SJSA1 (cell line): ENCODE data around the gene TSPAN17. TPM values are rescaled to one million over a fixed set of nuclear protein-coding genes. Genes with fewer than 3 reads are reported as not detected.

Experiments used
- DNase-seq, 2 experiments: peaks; one replicate each; pipeline ENCODE4 v3.0.0-alpha.2; 2015 to 2020; ENCODE audit warnings: low spot score in 2 of 2, low read depth in 1 of 2
- H3K27ac ChIP-seq: fragments of 250-450 bp; sonication (Bioruptor Pico); 2 replicates; pipeline ENCODE4 v1.5.1; 2020; ENCODE audit warnings: mild to moderate bottlenecking, moderate library complexity
- H3K27me3 ChIP-seq: fragments of 250-450 bp; sonication (Bioruptor Pico); replicated peaks from 2 replicates; pipeline ENCODE4 v1.5.1; 2020; ENCODE audit warnings: mild to moderate bottlenecking, moderate library complexity
- H3K36me3 ChIP-seq: fragments of 250-450 bp; sonication (Bioruptor Pico); 2 replicates; pipeline ENCODE4 v1.5.1; 2020; ENCODE audit warnings: mild to moderate bottlenecking
- H3K4me1 ChIP-seq: fragments of 250-450 bp; sonication (Bioruptor Pico); replicated peaks from 2 replicates; pipeline ENCODE4 v1.6.1; 2021; ENCODE audit warnings: mild to moderate bottlenecking
- H3K4me3 ChIP-seq: fragments of 250-450 bp; sonication (Bioruptor Pico); 2 replicates; pipeline ENCODE4 v1.5.1; 2020; ENCODE audit warnings: mild to moderate bottlenecking
- H3K9me3 ChIP-seq: fragments of 250-450 bp; sonication (Bioruptor Pico); replicated peaks from 2 replicates; pipeline ENCODE4 v1.5.1; 2020; ENCODE audit warnings: mild to moderate bottlenecking
- total RNA-seq: library from RNA; depleted of rRNA; stranded (reverse); fragments of >200 nt; shearing (Covaris generic); gene quantifications from 2 replicates; pipeline ENCODE4 v1.2.3, GENCODE V29; 2014

Gene TSPAN17
- total RNA-seq, 1 experiment from 2014 or later = 50.9 TPM

DNA sequence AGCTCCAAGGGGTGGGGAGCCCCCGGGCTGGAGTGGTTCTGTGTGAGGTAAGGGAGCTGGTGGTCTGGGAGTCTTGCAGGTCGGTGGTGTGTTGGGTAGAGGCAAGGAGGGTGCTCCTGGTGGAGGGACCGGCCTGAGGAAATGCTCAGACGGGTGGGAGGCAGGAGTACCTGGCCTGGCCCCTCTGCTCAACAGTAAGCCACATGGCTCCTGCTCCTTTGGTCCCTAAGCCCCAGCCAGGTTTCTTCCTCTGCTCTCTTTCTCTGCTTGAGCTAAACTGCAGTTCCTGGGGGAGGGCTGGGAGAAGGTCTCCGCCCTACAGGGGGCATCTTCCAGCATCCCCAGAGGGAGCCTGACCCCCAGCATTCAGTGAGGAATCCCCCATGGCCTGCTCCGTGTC, 17.2 kb downstream of the TSPAN17 start:
- no peaks in the 10 kb centered on the region for H3K4me1 ChIP-seq
- H3K9me3 ChIP-seq = no peaks in the 10 kb centered on the region
- no peaks in the 10 kb centered on the region for H3K36me3 ChIP-seq
- no peak overlapping the region for H3K4me3 ChIP-seq
- H3K27ac ChIP-seq = no peak overlapping the region
- H3K27me3 ChIP-seq = peaks cover 62% of the 10 kb centered on the region
- no peak for DNase-seq

DNA sequence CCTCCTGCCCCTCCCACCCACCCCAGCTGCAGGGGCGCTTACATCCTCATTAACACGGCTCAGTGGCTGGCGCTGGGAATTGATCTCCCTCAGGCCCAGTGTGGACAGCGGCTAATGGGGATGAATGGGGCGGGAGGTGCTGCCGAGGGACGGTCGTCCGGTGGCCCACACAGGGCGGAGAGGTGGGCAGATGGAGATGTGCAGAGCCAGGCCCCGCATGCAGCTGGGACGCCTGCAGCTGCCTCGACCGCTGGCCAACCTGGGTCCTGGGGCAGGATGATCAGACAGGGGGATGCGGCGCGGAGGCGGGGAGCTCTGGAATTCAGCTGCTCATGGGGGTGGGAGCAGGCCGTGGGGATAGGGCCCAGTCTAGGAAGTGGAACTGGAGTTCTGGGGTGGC, 17.6 kb downstream of the TSPAN17 start:
- Histone ChIP-seq H3K27me3 (peaks cover 66% of the 10 kb centered on the region), H3K4me3 (no peak overlapping the region)
- no peak for DNase-seq

DNA sequence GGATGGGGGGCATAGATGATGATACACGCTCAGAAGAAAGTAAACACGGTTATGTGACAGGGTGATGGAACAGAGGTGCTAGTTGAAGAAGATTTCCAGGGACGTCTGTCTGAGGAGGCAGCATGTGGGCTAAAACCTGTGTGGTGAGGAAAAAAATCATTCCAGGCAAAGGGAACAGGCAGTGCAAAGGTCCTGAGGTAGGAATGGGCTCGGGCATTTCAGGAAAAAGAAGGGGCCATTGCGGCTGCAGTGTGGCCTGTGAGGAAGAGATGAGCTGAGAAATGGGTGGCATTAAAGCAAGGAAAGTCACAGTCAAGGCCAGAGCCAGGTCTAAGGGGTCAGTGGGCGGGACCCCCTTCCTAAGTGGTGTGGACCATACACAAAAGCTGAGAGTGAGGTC, 18.2 kb downstream of the TSPAN17 start:
- H3K4me1 ChIP-seq = no peaks in the 10 kb centered on the region
- H3K4me3 ChIP-seq = no peak overlapping the region
- H3K27ac ChIP-seq = no peak overlapping the region
- no peak for DNase-seq
- H3K27me3 ChIP-seq = peaks cover 72% of the 10 kb centered on the region
- peaks cover 5% of the 10 kb centered on the region; the same call in 1 of the 2 replicates for H3K9me3 ChIP-seq
- H3K36me3 ChIP-seq = no peaks in the 10 kb centered on the region

More for the DNA sequence above, 17.6 kb downstream of the TSPAN17 start:
- Histone ChIP-seq H3K27ac (no peak overlapping the region), H3K9me3 (no peaks in the 10 kb centered on the region), H3K36me3 (no peaks in the 10 kb centered on the region), H3K4me1 (no peaks in the 10 kb centered on the region)

DNA sequence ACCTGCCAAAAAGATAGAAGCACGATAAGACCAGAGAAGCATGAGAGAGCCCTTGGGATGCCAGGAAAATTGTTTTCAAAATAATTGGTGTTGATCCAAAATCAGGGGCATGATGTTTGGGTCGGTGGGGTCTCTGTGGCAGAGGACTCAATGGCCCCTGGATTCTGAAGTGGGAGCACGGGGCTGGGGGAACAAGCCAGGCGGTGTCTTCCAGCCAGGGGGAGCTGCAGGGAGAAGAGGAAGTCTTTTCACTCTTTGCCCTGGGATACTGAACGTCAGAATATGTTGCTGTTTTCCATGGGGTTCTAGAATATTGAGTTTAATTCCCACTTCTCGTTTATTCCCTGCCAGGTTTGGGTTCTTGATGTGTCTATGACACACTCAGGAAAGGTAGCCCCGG, 20.4 kb downstream of the TSPAN17 start:
- H3K27me3 ChIP-seq = peaks cover 81% of the 10 kb centered on the region
- no peak overlapping the region for H3K27ac ChIP-seq
- peaks cover 5% of the 10 kb centered on the region; the same call in 1 of the 2 replicates for H3K9me3 ChIP-seq
- no peaks in the 10 kb centered on the region for H3K36me3 ChIP-seq
- no peak for DNase-seq
- no peak overlapping the region for H3K4me3 ChIP-seq
- H3K4me1 ChIP-seq = no peaks in the 10 kb centered on the region

DNA sequence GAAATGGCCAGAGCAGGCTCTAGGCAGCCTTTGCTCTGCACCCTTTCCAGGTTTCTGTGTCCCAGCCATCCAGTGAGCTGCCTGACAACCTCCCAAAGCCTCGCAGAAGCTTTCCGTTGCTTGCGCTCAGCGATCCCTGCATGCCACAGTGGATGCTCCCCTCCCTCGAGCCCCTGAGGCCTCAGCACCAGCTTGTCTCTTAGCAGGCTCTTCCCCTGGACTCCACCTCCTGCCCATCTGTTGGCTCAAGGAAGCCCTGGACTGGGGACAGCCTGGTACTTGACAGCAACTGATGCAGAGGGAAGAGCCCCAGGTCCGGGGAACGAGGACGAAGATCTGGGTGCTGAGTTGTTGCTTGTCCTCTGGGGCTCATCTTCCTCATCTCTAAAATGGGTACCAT, 23.2 kb downstream of the TSPAN17 start:
- no peak overlapping the region for H3K27ac ChIP-seq
- peaks cover 66% of the 10 kb centered on the region for H3K27me3 ChIP-seq
- H3K9me3 ChIP-seq = peaks cover 5% of the 10 kb centered on the region; the same call in 1 of the 2 replicates
- no peak for DNase-seq
- H3K4me1 ChIP-seq = peaks cover under 1% of the 10 kb centered on the region; the same call in 1 of the 2 replicates
- no peak overlapping the region for H3K4me3 ChIP-seq
- H3K36me3 ChIP-seq = no peaks in the 10 kb centered on the region

DNA sequence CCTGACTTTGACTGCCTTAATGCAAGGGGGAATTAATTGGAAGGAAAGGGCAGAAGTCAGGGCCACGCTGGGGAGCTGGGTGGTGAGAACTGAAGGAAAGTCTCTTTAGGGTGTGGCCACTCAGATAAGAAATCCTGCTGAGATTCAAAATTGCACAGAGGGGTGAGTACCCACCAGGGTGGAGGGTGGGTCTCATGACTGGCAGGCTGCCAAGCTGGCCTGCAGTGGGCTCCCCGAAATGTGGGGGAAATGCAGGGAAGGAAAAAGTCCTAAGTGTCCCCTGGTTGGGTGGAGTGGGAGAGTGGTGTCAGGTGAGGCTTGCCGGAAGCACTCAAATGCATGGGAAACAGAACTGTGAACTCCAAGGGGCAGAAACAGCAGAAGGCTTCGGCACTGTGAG, 24.1 kb downstream of the TSPAN17 start:
- H3K4me3 ChIP-seq = no peak overlapping the region
- H3K4me1 ChIP-seq = peaks cover 10% of the 10 kb centered on the region
- H3K27ac ChIP-seq = no peak overlapping the region
- peaks cover 65% of the 10 kb centered on the region for H3K27me3 ChIP-seq
- H3K9me3 ChIP-seq = peaks cover 5% of the 10 kb centered on the region; the same call in 1 of the 2 replicates
- H3K36me3 ChIP-seq = no peaks in the 10 kb centered on the region
- DNase-seq = no peak

DNA sequence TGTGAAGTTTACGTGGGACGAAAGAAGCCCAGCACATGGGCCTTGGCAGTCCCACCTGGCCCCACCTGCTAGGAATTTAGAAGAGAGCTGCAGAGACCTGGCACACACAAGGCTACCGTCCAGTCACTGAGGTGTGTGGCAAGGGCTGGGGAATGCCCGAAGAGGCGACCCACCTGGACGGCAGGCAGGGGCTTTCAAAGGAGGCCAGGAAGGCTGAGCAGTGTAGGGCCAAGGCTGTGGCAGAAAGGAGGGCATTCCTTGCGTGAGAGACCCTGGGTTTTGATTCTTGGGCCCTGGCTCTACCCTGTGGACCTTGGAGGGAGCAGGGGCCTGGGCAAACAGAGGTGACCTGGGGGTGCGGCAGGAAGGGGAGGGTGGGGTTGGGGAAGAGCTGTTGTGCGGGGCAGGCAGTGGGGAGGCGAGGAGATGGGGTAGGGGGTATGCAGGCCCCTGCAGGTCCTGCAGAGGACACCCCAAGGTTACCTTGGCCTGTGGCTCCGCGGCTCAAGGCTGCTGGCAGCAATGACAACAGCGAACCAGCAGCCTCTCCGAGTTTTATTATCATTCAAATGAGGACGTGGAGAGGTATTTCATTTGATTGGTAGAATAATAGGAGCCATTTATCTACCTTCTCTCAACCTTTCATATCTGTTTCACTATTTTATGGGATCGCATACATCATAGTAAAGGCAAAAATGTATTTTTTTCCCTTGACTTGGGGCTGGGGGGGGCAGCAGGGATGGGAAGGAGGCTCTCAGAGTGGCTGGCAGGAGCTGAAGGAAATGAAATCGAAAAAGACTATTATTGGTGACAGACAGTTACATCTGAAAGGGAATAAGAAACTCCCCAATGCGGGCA, 24.8 kb downstream of the TSPAN17 start:
- H3K9me3 ChIP-seq = peaks cover 5% of the 10 kb centered on the region; the same call in 1 of the 2 replicates
- peaks cover 58% of the 10 kb centered on the region for H3K27me3 ChIP-seq
- H3K36me3 ChIP-seq = no peaks in the 10 kb centered on the region
- no peak overlapping the region for H3K4me3 ChIP-seq
- no peak overlapping the region for H3K27ac ChIP-seq
- DNase-seq = no peak
- peaks cover 14% of the 10 kb centered on the region for H3K4me1 ChIP-seq

DNA sequence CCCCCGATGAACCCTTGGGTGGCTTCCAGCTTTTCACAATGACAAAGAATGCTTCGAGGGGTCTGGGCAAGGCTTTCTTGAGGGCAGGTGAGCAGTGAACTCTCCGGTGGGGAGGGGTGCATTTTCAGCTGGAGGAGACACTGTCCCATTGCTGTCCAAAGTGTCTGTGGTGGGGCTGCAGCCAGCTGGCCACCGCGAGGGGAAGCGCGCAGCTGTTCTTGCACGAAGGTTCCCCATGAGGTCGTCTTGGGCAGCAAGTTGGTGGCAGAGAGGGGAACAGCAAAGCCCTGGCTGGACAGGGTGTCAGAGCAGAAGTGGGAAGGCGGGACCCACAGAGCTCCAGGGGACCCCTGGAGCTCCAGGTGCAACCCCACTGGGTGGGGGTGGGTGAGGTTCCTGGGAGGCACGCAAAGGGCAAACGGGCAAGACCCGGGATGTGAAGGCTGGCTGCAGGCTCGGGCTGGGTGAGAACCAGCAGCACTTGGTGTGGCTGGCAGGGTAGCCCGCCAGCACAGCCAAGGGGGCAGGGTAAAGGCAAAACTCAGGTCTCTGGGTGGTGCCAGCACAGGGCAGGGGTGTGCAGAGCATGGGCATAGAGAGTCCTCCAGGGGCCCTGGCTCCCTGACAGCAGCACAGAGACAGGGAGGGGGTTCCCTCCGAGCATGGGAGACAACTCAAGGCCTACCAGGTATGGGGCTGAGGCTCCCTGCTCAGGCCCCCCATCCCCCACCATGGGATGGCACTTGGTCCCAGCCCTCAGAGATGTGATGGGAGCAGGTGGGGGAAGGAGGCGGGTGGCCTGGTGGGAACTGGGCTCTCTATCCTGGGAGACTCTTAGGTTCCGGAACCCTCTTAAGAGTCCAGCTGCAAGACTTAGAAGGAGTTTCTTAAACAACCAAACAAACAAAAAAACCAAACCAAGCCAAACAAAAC, 26.6 kb downstream of the TSPAN17 start:
- H3K27ac ChIP-seq = no peak overlapping the region
- peaks cover 14% of the 10 kb centered on the region for H3K4me1 ChIP-seq
- H3K9me3 ChIP-seq = peaks cover 5% of the 10 kb centered on the region; the same call in 1 of the 2 replicates
- peaks cover 40% of the 10 kb centered on the region for H3K27me3 ChIP-seq
- H3K4me3 ChIP-seq = no peak overlapping the region
- no peaks in the 10 kb centered on the region for H3K36me3 ChIP-seq
- DNase-seq = no peak

DNA sequence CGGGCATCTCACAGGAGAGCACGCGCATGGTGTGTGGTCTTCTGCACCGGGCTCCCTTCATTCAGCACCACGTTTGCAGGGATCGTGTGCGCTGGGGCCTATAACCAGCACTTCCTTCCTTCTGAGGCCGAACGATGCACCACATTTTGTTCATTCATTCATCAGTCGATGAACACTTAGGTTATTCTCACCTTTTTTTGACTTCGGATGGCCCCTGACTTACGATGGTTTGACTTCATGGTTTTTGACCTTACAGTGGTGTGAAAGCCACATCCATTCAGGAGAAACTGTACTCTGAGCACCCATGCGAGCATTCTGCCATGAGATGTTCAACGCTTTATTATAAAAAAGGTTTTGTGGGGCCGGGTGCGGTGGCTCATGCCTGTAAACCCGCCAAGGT, 27.5 kb downstream of the TSPAN17 start:
- H3K4me3 ChIP-seq = no peak overlapping the region
- no peaks in the 10 kb centered on the region for H3K36me3 ChIP-seq
- DNase-seq = no peak
- peaks cover 14% of the 10 kb centered on the region for H3K4me1 ChIP-seq
- H3K27ac ChIP-seq = no peak overlapping the region
- peaks cover 40% of the 10 kb centered on the region for H3K27me3 ChIP-seq
- peaks cover 5% of the 10 kb centered on the region; the same call in 1 of the 2 replicates for H3K9me3 ChIP-seq

DNA sequence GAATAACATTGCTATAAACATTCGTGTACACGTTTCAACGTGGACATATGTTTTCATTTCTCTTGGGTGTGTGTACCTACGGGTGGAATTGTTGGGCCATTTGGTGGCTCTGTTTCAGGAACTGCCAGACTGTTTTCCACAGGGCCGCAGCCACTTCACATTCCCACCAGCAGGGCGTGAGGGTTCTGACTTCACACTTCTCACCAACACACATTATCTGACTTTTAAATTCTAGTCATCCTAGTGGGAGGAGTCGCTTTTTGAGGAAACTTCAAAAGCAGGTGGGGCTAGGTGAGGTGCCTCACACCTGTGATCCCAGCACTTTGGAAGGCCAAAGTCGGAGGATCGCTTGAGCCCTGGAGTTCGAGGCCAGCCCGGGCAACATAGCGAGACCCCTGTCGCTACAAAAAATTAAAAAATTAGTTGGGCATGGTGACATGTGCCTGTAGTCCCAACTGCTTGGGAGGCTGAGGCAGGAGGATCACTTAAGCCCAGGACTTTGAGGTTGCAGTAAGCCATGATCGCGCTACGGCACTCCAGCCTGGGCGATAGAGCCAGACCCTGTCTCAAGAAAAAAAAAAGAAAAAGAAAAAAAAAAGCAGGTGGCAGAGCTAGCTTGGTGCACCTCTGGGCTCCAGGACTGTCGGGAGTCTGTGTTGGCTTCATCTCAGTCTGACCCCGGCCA, 28.5 kb downstream of the TSPAN17 start:
- no peaks in the 10 kb centered on the region for H3K36me3 ChIP-seq
- no peak overlapping the region for H3K4me3 ChIP-seq
- peaks cover 14% of the 10 kb centered on the region for H3K4me1 ChIP-seq
- no peak for DNase-seq
- H3K9me3 ChIP-seq = no peaks in the 10 kb centered on the region
- H3K27me3 ChIP-seq = peaks cover 43% of the 10 kb centered on the region
- H3K27ac ChIP-seq = no peak overlapping the region

DNA sequence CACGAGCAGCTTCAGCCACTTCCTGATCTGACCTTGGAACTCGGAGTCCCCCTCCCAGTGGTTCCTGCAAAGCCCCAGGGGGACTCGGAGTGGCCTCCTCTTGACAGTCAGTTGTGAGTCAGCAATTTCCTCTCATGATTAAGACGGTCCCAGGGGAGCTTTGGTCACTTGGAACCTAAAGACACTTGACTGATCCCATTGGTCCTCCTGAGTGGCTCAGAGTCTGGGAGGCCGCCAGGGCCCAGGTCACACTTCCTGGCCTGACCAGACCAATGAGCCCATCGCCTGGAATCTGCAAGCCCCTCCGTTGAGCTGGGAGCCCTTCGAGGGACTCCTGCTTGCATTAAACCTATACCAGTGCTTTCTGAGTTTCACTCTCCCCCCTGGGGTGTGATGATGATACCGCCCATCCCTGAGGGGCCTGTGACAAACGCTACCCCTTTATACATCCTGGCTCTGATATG, 29.1 kb downstream of the TSPAN17 start:
- peak; percentile 61 to 81 for DNase-seq
- Histone ChIP-seq H3K4me3 (no peak overlapping the region), H3K9me3 (no peaks in the 10 kb centered on the region), H3K4me1 (peaks cover 14% of the 10 kb centered on the region), H3K27ac (no peak overlapping the region), H3K27me3 (peaks cover 43% of the 10 kb centered on the region), H3K36me3 (no peaks in the 10 kb centered on the region)

DNA sequence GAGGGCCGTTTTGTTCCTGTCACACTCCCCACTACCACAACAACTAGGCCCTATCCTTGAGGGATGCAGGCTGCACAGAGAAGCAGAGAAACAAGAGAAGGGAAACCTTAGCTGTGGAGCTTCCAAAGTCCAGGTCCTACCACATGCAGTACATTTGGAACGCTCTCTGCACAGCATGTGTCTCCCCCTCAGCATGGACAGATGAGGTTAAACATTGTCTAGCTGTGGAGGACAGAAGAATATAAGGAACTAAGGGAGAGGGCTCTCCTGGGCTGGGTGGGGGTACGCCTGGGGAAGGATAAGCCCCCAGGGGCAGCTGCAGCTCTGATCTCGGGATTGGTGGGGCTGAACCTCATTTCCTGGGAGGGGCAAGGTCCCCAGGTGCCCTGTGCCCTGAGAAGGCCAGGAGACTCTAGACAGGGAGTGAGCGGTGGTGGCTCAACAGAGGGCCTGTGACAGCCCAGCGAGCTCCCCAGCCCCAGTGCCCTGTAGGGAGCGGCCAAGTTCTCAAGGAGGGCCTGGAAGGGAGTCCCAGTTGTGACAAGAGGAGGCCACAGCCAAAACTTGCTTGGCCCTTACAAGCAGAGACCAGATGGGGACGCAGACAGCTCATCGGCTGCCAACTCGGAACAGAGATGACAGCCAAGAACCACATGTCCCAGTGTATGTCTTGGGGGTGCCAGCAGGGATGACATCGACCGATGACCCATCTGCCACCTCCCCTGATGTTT, 30.1 kb downstream of the TSPAN17 start:
- no peak for DNase-seq
- Histone ChIP-seq H3K9me3 (no peaks in the 10 kb centered on the region), H3K27ac (no peak overlapping the region), H3K36me3 (no peaks in the 10 kb centered on the region), H3K4me3 (no peak overlapping the region), H3K27me3 (peaks cover 45% of the 10 kb centered on the region), H3K4me1 (peaks cover 14% of the 10 kb centered on the region)

DNA sequence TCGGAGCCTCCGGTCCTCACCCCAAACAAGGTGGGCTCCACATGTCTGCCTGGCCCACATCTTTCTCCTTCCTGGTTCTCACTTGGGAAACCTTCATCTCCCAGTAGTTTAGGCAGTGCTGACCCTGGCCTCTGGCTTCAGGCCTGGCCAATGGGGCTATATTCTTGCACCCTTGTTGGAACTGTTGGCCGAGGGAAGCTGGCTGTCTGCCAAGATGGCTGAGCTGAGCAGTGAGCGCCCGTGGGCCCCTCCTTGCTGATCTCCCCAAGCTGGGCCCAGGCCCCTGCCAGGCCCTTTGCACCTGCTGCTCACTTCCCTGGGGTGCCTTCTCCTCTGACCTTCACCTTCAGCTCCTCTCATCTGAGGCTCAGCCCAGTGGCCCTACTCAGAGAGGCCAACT, 31.3 kb downstream of the TSPAN17 start:
- no peaks in the 10 kb centered on the region for H3K36me3 ChIP-seq
- peaks cover 14% of the 10 kb centered on the region for H3K4me1 ChIP-seq
- H3K27me3 ChIP-seq = peaks cover 56% of the 10 kb centered on the region
- no peak for DNase-seq
- H3K27ac ChIP-seq = no peak overlapping the region
- H3K4me3 ChIP-seq = no peak overlapping the region
- no peaks in the 10 kb centered on the region for H3K9me3 ChIP-seq
